K562 (cell line): ENCODE measurements around the gene ANKRD13D. TPM values are rescaled to one million over a fixed set of nuclear protein-coding genes. Genes with fewer than 3 reads are reported as not detected.

Experiments used
- BCLAF1 ChIP-seq, 2 experiments: fragments of 450-650 bp in 1 of 2; IDR thresholded peaks; 2 replicates each; pipeline ENCODE4 v1.6.1; 2011 to 2017; ENCODE audit warnings: low read depth in 2 of 2, antibody characterized with exemption in 1 of 2, borderline replicate concordance in 1 of 2, low read length in 1 of 2, mild to moderate bottlenecking in 1 of 2, mixed read lengths in 1 of 2; ENCODE audit not compliant: control insufficient read depth in 1 of 2
- BMI1 ChIP-seq: fragments of 150-350 bp; IDR thresholded peaks from 2 replicates; pipeline ENCODE4 v1.6.1; 2014; ENCODE audit warnings: low read length
- CHAMP1 ChIP-seq: fragments of 450-650 bp; IDR thresholded peaks from 2 replicates; pipeline ENCODE4 v1.6.1; 2016; ENCODE audit warnings: mild to moderate bottlenecking
- KLF1 ChIP-seq: fragments of 450-650 bp; IDR thresholded peaks from 2 replicates; pipeline ENCODE4 v1.6.1; 2016; ENCODE audit warnings: missing genetic modification characterization, missing compliant biosample characterization
- L3MBTL2 ChIP-seq: fragments of 450-650 bp; IDR thresholded peaks from 2 replicates; pipeline ENCODE4 v1.6.1; 2016; ENCODE audit warnings: mild to moderate bottlenecking, moderate library complexity
- MYBL2 ChIP-seq, 2 experiments: fragments of 450-650 bp in 1 of 2; sonication (generic) in 1 of 2; formaldehyde crosslinking in 1 of 2; IDR thresholded peaks; 2 replicates each; pipeline versions ENCODE4 v1.6.1 to v1.8.1; 2017 to 2022; ENCODE audit warnings: borderline replicate concordance in 1 of 2, inconsistent platforms in 1 of 2, low read depth in 1 of 2, mild to moderate bottlenecking in 1 of 2, missing genetic modification reagents in 1 of 2, moderate library complexity in 1 of 2
- MYC ChIP-seq, 2 experiments: fragments of 250-450 bp in 1 of 2; sonication (Bioruptor Pico) in 1 of 2; IDR thresholded peaks; 2 replicates each; pipeline versions ENCODE4 v1.5.1 to v1.6.1; 2012 to 2021; ENCODE audit warnings: low read depth in 2 of 2, borderline replicate concordance in 1 of 2, improper control_type of control experiment in 1 of 2, low read length in 1 of 2, mild to moderate bottlenecking in 1 of 2, moderate library complexity in 1 of 2
- RB1 ChIP-seq: fragments of 450-650 bp; IDR thresholded peaks from 2 replicates; pipeline ENCODE4 v1.6.1; 2017; ENCODE audit warnings: low read depth, mild to moderate bottlenecking
- TAF7 ChIP-seq: fragments of 450-650 bp; IDR thresholded peaks from 2 replicates; pipeline ENCODE4 v1.6.1; 2016; ENCODE audit warnings: missing genetic modification characterization, missing compliant biosample characterization
- TEAD2 ChIP-seq: fragments of 450-650 bp; IDR thresholded peaks from 2 replicates; pipeline ENCODE4 v1.6.1; 2016; ENCODE audit warnings: missing genetic modification characterization, control low read depth, missing compliant biosample characterization
- ZBTB9 ChIP-seq: fragments of 450-650 bp; formaldehyde crosslinking; IDR thresholded peaks from 2 replicates; pipeline ENCODE4 v1.4.0; 2020; ENCODE audit warnings: mild to moderate bottlenecking, moderate library complexity
- polyA plus RNA-seq, 8 experiments: library from polyadenylated mRNA; depleted of rRNA in 4 of 8; stranded (reverse) in 5 of 8; unstranded in 3 of 8; fragments of >200 nt; fragmentation: Nextera tagmentation in 2 of 8; fragmentation: Illumina TruSeq in 1 of 8; extraction: Ambion mirVana in 2 of 8; extraction: Trizol in 1 of 8; gene quantifications; 2 replicates each; pipeline versions ENCODE4 v1.2.1 to v1.2.3, GENCODE V29; 2011 to 2014; ENCODE audit warnings: inconsistent platforms in 1 of 8, missing spikeins in 1 of 8
- total RNA-seq, 7 experiments: library from RNA; depleted of rRNA in 6 of 7; stranded (reverse); fragments of >200 nt in 6 of 7; fragmentation: Illumina TruSeq in 2 of 7; extraction: Trizol in 2 of 7; gene quantifications; 2 replicates each; pipeline versions ENCODE4 v1.2.1 to v1.2.3, GENCODE V29; 2011 to 2021; ENCODE audit warnings: low replicate concordance in 1 of 7
- TF ChIP-seq, protein P1 (sequence below): fragments of 450-650 bp; IDR thresholded peaks from 2 replicates; pipeline ENCODE4 v1.6.1; 2016; ENCODE audit warnings: low read depth, mild to moderate bottlenecking, moderate library complexity
- TF ChIP-seq, protein P2 (sequence below): sonication (generic); formaldehyde crosslinking; IDR thresholded peaks from 2 replicates; pipeline ENCODE4 v1.4.0; 2020; ENCODE audit warnings: mild to moderate bottlenecking, missing genetic modification reagents

Gene ANKRD13D
- total and polyA plus RNA-seq, 9 of the 15 experiments (the other 6 are each of a cell fraction or from before 2014, with no cell fraction given) = 0.94 to 40.9 (median 22.4) TPM

- TF ChIP-seq BCLAF1 (IDR thresholded peaks at IDR 0.05; ENCODE audit: borderline replicate concordance in 1 of 2, control insufficient read depth in 1 of 2, low read depth in 2 of 2, low read length in 1 of 2) (no peak), MYC (IDR thresholded peaks at IDR 0.05; ENCODE audit: low read depth, low read length) (no peak; the same call in none of the 2 replicates), MYC (CRISPR knock-in tag; IDR thresholded peaks at IDR 0.05; ENCODE audit: borderline replicate concordance, low read depth) (peak; percentile 51; the same call in 1 of the 2 replicates), BMI1 (peak; percentile 99), L3MBTL2 (peak; percentile 36), MYBL2 (IDR thresholded peaks at IDR 0.05; ENCODE audit: low read depth) (no peak), MYBL2 (CRISPR knock-in tag; IDR thresholded peaks at IDR 0.05; ENCODE audit: borderline replicate concordance) (no peak), TAF7 (tag) (peak; percentile 53; the same call in 1 of the 2 replicates), ZBTB9 (CRISPR knock-in tag) (0 out of 2 replicates have a peak, but pooled peaks have one; percentile 75), KLF1 (tag) (no peak), RB1 (peak; percentile 73), TEAD2 (tag) (no peak), CHAMP1 (no peak)
- TF ChIP-seq, protein P1, sequence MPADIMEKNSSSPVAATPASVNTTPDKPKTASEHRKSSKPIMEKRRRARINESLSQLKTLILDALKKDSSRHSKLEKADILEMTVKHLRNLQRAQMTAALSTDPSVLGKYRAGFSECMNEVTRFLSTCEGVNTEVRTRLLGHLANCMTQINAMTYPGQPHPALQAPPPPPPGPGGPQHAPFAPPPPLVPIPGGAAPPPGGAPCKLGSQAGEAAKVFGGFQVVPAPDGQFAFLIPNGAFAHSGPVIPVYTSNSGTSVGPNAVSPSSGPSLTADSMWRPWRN = no peak
- TF ChIP-seq, protein P2, sequence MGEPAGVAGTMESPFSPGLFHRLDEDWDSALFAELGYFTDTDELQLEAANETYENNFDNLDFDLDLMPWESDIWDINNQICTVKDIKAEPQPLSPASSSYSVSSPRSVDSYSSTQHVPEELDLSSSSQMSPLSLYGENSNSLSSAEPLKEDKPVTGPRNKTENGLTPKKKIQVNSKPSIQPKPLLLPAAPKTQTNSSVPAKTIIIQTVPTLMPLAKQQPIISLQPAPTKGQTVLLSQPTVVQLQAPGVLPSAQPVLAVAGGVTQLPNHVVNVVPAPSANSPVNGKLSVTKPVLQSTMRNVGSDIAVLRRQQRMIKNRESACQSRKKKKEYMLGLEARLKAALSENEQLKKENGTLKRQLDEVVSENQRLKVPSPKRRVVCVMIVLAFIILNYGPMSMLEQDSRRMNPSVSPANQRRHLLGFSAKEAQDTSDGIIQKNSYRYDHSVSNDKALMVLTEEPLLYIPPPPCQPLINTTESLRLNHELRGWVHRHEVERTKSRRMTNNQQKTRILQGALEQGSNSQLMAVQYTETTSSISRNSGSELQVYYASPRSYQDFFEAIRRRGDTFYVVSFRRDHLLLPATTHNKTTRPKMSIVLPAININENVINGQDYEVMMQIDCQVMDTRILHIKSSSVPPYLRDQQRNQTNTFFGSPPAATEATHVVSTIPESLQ (CRISPR knock-in tag) = no peak
Observed at GRCh38 chr11:67317205-67317887, 28.2 kb downstream of the ANKRD13D start (continued).
